GM23338 (cell line): ENCODE data around the gene BCL10. TPM values are rescaled to one million over a fixed set of nuclear protein-coding genes. Genes with fewer than 3 reads are reported as not detected.

ENCODE experiments used
- ATAC-seq: fragments of 200-7000 bp; cut with Tn5 transposase; 3 replicates; pipeline ENCODE4 v1.9.1; 2020
- DNase-seq: peaks from one replicate; pipeline ENCODE4 v3.0.0-alpha.2; 2015; ENCODE audit warnings: low spot score
- H2AFZ ChIP-seq: fragments of 200-600 bp; sonication (generic); 2 replicates; pipeline ENCODE4 v1.8.0; 2016; ENCODE audit warnings: antibody characterized with exemption, mild to moderate bottlenecking, moderate library complexity
- H3F3A ChIP-seq: fragments of 200-600 bp; sonication (generic); replicated peaks from 2 replicates; pipeline ENCODE4 v1.8.0; 2017; ENCODE audit warnings: antibody characterized with exemption, mixed run types, low read depth
- H3K27ac ChIP-seq: fragments of 200-600 bp; sonication (generic); 2 replicates; pipeline ENCODE4 v1.6.1; 2016; ENCODE audit warnings: low read depth
- H3K27me3 ChIP-seq: fragments of 200-600 bp; sonication (generic); 2 replicates; pipeline ENCODE4 v1.8.0; 2016; ENCODE audit warnings: mild to moderate bottlenecking, mixed run types, moderate library complexity; ENCODE audit not compliant: insufficient read depth
- H3K36me3 ChIP-seq: fragments of 200-600 bp; sonication (generic); 2 replicates; pipeline ENCODE4 v1.8.0; 2016; ENCODE audit warnings: mild to moderate bottlenecking; ENCODE audit not compliant: insufficient read depth
- H3K4me1 ChIP-seq: fragments of 200-600 bp; sonication (generic); 2 replicates; pipeline ENCODE4 v1.8.0; 2016; ENCODE audit warnings: mild to moderate bottlenecking, moderate library complexity; ENCODE audit not compliant: insufficient read depth
- H3K4me2 ChIP-seq: fragments of 200-600 bp; sonication (generic); 2 replicates; pipeline ENCODE4 v1.7.1; 2017; ENCODE audit warnings: mixed run types
- H3K4me3 ChIP-seq: fragments of 200-600 bp; sonication (generic); 2 replicates; pipeline ENCODE4 v1.6.1; 2016; ENCODE audit warnings: mixed run types
- H3K79me2 ChIP-seq: fragments of 200-600 bp; sonication (generic); replicated peaks from 2 replicates; pipeline ENCODE4 v1.8.0; 2017; ENCODE audit warnings: mild to moderate bottlenecking; ENCODE audit not compliant: insufficient read depth
- H3K9me2 ChIP-seq: fragments of 200-600 bp; sonication (generic); 2 replicates; pipeline ENCODE4 v1.8.0; 2017; ENCODE audit not compliant: insufficient read depth
- H4K20me1 ChIP-seq: fragments of 200-600 bp; sonication (generic); replicated peaks from 2 replicates; pipeline ENCODE4 v1.8.0; 2017; ENCODE audit warnings: mild to moderate bottlenecking; ENCODE audit not compliant: insufficient read depth
- H3K27ac Mint-ChIP-seq: 2 replicates; pipeline ENCODE4 v1.8.0; 2020; ENCODE audit warnings: inconsistent platforms, mild to moderate bottlenecking, moderate library complexity, mixed read lengths
- H3K27me3 Mint-ChIP-seq: 3 replicates; pipeline ENCODE4 v1.8.0; 2022; ENCODE audit warnings: low read depth, mild to moderate bottlenecking, moderate library complexity, mixed read lengths, inconsistent platforms; ENCODE audit not compliant: insufficient read depth, poor library complexity
- H3K36me3 Mint-ChIP-seq: 3 replicates; pipeline ENCODE4 v1.8.0; 2021; ENCODE audit warnings: low read depth, mild to moderate bottlenecking, inconsistent platforms, moderate library complexity, mixed read lengths
- H3K4me1 Mint-ChIP-seq: 3 replicates; pipeline ENCODE4 v1.8.0; 2020; ENCODE audit warnings: mild to moderate bottlenecking, inconsistent platforms, mixed read lengths
- H3K4me3 Mint-ChIP-seq: 3 replicates; pipeline ENCODE4 v1.8.0; 2021; ENCODE audit warnings: moderate library complexity, mild to moderate bottlenecking, inconsistent platforms, mixed read lengths
- H3K9me3 Mint-ChIP-seq: 3 replicates; pipeline ENCODE4 v1.8.0; 2020; ENCODE audit warnings: moderate library complexity, mild to moderate bottlenecking, inconsistent platforms, mixed read lengths
- CREB1 ChIP-seq: fragments of 250-450 bp; sonication (Bioruptor Pico); IDR thresholded peaks from 2 replicates; pipeline ENCODE4 v1.5.0; 2020; ENCODE audit warnings: low read depth, mild to moderate bottlenecking, moderate library complexity
- EZH2phosphoT487 ChIP-seq: fragments of 200-600 bp; sonication (generic); IDR thresholded peaks from one replicate; pipeline ENCODE4 v1.8.1; 2018; ENCODE audit warnings: antibody characterized with exemption; ENCODE audit not compliant: unreplicated experiment
- JUNB ChIP-seq: IDR thresholded peaks from one replicate; pipeline ENCODE4 v1.6.1; 2016; ENCODE audit warnings: antibody characterized with exemption; ENCODE audit not compliant: unreplicated experiment
- NANOG ChIP-seq: IDR thresholded peaks from 2 replicates; pipeline ENCODE4 v1.6.1; 2016; ENCODE audit warnings: antibody characterized with exemption, borderline replicate concordance
- POLR2AphosphoS5 ChIP-seq: IDR thresholded peaks from 2 replicates; pipeline ENCODE4 v1.6.1; 2016; ENCODE audit warnings: antibody characterized with exemption, low read depth
- STAT1 ChIP-seq: IDR thresholded peaks from one replicate; pipeline ENCODE4 v1.6.1; 2016; ENCODE audit warnings: antibody characterized with exemption; ENCODE audit not compliant: unreplicated experiment
- polyA plus RNA-seq: library from polyadenylated mRNA; unstranded; fragments of >200 nt; fragmentation: Nextera tagmentation; extraction: Ambion mirVana; gene quantifications from 2 replicates; pipeline ENCODE4 v1.2.1, GENCODE V29; 2016
- total RNA-seq: library from RNA; depleted of rRNA; stranded (reverse); fragments of >200 nt; shearing (Covaris generic); gene quantifications from 2 replicates; pipeline ENCODE4 v1.2.3, GENCODE V29; 2014
- TF ChIP-seq, protein P1 (sequence below), 2 experiments: fragments of 200-600 bp in 1 of 2; sonication (generic) in 1 of 2; conservative IDR thresholded peaks; 2 replicates each; pipeline versions ENCODE4 v1.5.1 to v1.6.1; 2016 to 2017; ENCODE audit warnings: antibody characterized with exemption in 2 of 2, low read depth in 2 of 2, mild to moderate bottlenecking in 2 of 2, moderate library complexity in 1 of 2
- TF ChIP-seq, protein P2 (sequence below): fragments of 250-450 bp; sonication (Bioruptor Pico); IDR thresholded peaks from 2 replicates; pipeline ENCODE4 v1.5.0; 2020; ENCODE audit warnings: mild to moderate bottlenecking, moderate library complexity
- TF ChIP-seq, protein P3 (sequence below): IDR thresholded peaks from one replicate; pipeline ENCODE4 v1.6.1; 2018; ENCODE audit warnings: antibody characterized with exemption; ENCODE audit not compliant: unreplicated experiment
- TF ChIP-seq, protein P4 (sequence below): IDR thresholded peaks from 2 replicates; pipeline ENCODE4 v1.6.1; 2016; ENCODE audit warnings: antibody characterized with exemption

The BCL10 gene
- total and polyA plus RNA-seq, 2 experiments from 2014 or later, result 23.1 to 33.7 TPM

DNA sequence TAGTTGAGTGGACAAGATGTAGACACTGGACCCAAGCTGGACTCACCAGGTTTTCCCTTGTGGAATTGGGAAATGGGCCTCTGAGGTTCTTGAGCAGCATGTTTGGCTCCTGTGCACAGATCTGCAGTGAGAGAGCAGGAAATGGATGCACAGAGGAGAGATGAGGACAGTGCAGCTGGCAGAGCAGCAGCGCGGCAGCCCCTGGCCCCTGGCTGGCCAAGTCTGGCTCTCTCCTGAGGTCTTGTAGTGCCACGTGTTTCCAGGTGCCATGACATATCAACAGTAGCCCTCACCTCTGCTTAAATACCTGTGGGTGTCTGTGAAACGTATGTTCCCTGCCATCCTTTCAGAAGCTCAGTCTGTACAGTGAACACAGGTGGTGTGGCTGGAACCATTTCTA is 19.2 kb upstream of the BCL10 start (continued):
- TF ChIP-seq, protein P1, sequence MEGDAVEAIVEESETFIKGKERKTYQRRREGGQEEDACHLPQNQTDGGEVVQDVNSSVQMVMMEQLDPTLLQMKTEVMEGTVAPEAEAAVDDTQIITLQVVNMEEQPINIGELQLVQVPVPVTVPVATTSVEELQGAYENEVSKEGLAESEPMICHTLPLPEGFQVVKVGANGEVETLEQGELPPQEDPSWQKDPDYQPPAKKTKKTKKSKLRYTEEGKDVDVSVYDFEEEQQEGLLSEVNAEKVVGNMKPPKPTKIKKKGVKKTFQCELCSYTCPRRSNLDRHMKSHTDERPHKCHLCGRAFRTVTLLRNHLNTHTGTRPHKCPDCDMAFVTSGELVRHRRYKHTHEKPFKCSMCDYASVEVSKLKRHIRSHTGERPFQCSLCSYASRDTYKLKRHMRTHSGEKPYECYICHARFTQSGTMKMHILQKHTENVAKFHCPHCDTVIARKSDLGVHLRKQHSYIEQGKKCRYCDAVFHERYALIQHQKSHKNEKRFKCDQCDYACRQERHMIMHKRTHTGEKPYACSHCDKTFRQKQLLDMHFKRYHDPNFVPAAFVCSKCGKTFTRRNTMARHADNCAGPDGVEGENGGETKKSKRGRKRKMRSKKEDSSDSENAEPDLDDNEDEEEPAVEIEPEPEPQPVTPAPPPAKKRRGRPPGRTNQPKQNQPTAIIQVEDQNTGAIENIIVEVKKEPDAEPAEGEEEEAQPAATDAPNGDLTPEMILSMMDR (conservative IDR thresholded peaks at IDR 0.05; ENCODE audit: low read depth in 2 of 2), result no peak
- no peak for TF ChIP-seq NANOG

DNA sequence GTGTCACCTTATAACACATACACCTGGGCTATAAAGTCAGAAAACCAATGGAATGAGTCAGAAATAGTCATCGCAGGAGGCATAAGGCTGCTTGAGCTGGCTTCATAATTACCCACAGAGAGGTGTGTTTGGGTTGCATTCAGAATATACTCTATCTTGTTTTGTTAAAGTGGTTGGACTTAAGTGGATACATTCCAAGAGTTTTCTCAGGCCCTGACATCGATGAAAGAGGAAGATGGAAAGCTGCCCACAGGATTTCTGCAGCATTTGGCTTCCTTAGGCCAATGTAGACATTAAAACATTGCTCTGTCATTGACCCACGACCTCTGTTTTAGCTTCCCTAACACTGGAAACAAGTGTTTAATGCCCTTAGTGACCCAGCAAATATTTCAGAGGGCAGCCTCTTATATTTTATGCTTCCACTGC is 18.6 kb upstream of the BCL10 start:
- H3K4me3 Mint-ChIP-seq, result no peak overlapping the region
- Histone ChIP-seq H4K20me1 (no peaks in the 10 kb centered on the region), H3F3A (no peaks in the 10 kb centered on the region), H3K27ac (no peak overlapping the region), H3K27me3 (no peaks in the 10 kb centered on the region), H3K36me3 (no peaks in the 10 kb centered on the region), H3K4me1 (no peaks in the 10 kb centered on the region), H3K9me2 (no peaks in the 10 kb centered on the region), H3K79me2 (no peaks in the 10 kb centered on the region), H2AFZ (no peak overlapping the region), H3K4me3 (no peak overlapping the region), H3K4me2 (no peak overlapping the region)
- H3K9me3 Mint-ChIP-seq, result no peaks in the 10 kb centered on the region
- H3K4me1 Mint-ChIP-seq, result peaks cover 8% of the 10 kb centered on the region
- H3K36me3 Mint-ChIP-seq, result no peaks in the 10 kb centered on the region
- no peak overlapping the region for H3K27ac Mint-ChIP-seq
- H3K27me3 Mint-ChIP-seq, result no peaks in the 10 kb centered on the region
- DNase-seq (no peak), ATAC-seq (no peak)
- TF ChIP-seq, protein P2, sequence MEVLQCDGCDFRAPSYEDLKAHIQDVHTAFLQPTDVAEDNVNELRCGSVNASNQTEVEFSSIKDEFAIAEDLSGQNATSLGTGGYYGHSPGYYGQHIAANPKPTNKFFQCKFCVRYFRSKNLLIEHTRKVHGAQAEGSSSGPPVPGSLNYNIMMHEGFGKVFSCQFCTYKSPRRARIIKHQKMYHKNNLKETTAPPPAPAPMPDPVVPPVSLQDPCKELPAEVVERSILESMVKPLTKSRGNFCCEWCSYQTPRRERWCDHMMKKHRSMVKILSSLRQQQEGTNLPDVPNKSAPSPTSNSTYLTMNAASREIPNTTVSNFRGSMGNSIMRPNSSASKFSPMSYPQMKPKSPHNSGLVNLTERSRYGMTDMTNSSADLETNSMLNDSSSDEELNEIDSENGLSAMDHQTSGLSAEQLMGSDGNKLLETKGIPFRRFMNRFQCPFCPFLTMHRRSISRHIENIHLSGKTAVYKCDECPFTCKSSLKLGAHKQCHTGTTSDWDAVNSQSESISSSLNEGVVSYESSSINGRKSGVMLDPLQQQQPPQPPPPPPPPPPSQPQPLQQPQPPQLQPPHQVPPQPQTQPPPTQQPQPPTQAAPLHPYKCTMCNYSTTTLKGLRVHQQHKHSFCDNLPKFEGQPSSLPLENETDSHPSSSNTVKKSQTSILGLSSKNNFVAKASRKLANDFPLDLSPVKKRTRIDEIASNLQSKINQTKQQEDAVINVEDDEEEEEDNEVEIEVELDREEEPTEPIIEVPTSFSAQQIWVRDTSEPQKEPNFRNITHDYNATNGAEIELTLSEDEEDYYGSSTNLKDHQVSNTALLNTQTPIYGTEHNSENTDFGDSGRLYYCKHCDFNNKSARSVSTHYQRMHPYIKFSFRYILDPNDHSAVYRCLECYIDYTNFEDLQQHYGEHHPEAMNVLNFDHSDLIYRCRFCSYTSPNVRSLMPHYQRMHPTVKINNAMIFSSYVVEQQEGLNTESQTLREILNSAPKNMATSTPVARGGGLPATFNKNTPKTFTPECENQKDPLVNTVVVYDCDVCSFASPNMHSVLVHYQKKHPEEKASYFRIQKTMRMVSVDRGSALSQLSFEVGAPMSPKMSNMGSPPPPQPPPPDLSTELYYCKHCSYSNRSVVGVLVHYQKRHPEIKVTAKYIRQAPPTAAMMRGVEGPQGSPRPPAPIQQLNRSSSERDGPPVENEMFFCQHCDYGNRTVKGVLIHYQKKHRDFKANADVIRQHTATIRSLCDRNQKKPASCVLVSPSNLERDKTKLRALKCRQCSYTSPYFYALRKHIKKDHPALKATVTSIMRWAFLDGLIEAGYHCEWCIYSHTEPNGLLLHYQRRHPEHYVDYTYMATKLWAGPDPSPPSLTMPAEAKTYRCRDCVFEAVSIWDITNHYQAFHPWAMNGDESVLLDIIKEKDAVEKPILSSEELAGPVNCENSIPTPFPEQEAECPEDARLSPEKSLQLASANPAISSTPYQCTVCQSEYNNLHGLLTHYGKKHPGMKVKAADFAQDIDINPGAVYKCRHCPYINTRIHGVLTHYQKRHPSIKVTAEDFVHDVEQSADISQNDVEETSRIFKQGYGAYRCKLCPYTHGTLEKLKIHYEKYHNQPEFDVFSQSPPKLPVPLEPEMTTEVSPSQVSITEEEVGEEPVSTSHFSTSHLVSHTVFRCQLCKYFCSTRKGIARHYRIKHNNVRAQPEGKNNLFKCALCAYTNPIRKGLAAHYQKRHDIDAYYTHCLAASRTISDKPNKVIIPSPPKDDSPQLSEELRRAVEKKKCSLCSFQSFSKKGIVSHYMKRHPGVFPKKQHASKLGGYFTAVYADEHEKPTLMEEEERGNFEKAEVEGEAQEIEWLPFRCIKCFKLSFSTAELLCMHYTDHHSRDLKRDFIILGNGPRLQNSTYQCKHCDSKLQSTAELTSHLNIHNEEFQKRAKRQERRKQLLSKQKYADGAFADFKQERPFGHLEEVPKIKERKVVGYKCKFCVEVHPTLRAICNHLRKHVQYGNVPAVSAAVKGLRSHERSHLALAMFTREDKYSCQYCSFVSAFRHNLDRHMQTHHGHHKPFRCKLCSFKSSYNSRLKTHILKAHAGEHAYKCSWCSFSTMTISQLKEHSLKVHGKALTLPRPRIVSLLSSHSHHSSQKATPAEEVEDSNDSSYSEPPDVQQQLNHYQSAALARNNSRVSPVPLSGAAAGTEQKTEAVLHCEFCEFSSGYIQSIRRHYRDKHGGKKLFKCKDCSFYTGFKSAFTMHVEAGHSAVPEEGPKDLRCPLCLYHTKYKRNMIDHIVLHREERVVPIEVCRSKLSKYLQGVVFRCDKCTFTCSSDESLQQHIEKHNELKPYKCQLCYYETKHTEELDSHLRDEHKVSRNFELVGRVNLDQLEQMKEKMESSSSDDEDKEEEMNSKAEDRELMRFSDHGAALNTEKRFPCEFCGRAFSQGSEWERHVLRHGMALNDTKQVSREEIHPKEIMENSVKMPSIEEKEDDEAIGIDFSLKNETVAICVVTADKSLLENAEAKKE, result no peak
- TF ChIP-seq, protein P3, sequence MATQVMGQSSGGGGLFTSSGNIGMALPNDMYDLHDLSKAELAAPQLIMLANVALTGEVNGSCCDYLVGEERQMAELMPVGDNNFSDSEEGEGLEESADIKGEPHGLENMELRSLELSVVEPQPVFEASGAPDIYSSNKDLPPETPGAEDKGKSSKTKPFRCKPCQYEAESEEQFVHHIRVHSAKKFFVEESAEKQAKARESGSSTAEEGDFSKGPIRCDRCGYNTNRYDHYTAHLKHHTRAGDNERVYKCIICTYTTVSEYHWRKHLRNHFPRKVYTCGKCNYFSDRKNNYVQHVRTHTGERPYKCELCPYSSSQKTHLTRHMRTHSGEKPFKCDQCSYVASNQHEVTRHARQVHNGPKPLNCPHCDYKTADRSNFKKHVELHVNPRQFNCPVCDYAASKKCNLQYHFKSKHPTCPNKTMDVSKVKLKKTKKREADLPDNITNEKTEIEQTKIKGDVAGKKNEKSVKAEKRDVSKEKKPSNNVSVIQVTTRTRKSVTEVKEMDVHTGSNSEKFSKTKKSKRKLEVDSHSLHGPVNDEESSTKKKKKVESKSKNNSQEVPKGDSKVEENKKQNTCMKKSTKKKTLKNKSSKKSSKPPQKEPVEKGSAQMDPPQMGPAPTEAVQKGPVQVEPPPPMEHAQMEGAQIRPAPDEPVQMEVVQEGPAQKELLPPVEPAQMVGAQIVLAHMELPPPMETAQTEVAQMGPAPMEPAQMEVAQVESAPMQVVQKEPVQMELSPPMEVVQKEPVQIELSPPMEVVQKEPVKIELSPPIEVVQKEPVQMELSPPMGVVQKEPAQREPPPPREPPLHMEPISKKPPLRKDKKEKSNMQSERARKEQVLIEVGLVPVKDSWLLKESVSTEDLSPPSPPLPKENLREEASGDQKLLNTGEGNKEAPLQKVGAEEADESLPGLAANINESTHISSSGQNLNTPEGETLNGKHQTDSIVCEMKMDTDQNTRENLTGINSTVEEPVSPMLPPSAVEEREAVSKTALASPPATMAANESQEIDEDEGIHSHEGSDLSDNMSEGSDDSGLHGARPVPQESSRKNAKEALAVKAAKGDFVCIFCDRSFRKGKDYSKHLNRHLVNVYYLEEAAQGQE, result no peak
- TF ChIP-seq JUNB, result no peak
- no peak for TF ChIP-seq EZH2phosphoT487
- TF ChIP-seq STAT1, result no peak
- no peak for TF ChIP-seq NANOG
- TF ChIP-seq, protein P4, sequence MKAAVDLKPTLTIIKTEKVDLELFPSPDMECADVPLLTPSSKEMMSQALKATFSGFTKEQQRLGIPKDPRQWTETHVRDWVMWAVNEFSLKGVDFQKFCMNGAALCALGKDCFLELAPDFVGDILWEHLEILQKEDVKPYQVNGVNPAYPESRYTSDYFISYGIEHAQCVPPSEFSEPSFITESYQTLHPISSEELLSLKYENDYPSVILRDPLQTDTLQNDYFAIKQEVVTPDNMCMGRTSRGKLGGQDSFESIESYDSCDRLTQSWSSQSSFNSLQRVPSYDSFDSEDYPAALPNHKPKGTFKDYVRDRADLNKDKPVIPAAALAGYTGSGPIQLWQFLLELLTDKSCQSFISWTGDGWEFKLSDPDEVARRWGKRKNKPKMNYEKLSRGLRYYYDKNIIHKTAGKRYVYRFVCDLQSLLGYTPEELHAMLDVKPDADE, result no peak
- TF ChIP-seq, protein P1 (conservative IDR thresholded peaks at IDR 0.05; ENCODE audit: low read depth in 2 of 2), result no peak
- TF ChIP-seq CREB1 (CRISPR knock-in tag), result no peak
- no peak for TF ChIP-seq POLR2AphosphoS5
